HEK293 (cell line): ENCODE results near the gene CTSF.

ENCODE experiments used
- CTCF ChIA-PET: fragments of 350-600 bp; formaldehyde crosslinking; extraction: SDS; loops from one replicate; lab custom pipeline; 2021; ENCODE audit warnings: antibody characterized with exemption; lab: Yijun Ruan, JAX
- POLR2A ChIA-PET: fragments of 300-600 bp; formaldehyde crosslinking; extraction: SDS; loops from one replicate; lab custom pipeline; 2020; ENCODE audit warnings: antibody characterized with exemption, inconsistent platforms; lab: Yijun Ruan, JAX
- H3K27ac ChIP-seq: fragments of 200-500 bp; sonication (Bioruptor generic); 2 replicates; pipeline ENCODE4 v1.5.1; 2014; ENCODE audit warnings: low read depth, low read length, control low read depth, inconsistent platforms; ENCODE audit errors: extremely low read depth
- H3K36me3 ChIP-seq, 2 experiments: fragments of 200-500 bp in 1 of 2; sonication (Bioruptor generic) in 1 of 2; 1 replicate in 1 of 2; 2 replicates in 1 of 2; pipeline ENCODE4 v1.5.1; 2014 to 2017; ENCODE audit warnings: inconsistent platforms in 2 of 2, low read length in 2 of 2; ENCODE audit not compliant: control insufficient read depth in 2 of 2, insufficient read depth in 1 of 2
- H3K4me1 ChIP-seq: fragments of 200-500 bp; sonication (Bioruptor generic); 2 replicates; pipeline ENCODE4 v1.5.1; 2014; ENCODE audit warnings: mild to moderate bottlenecking, low read length, inconsistent platforms; ENCODE audit not compliant: control insufficient read depth, insufficient read depth
- H3K4me3 ChIP-seq: 2 replicates; pipeline ENCODE4 v1.5.1; 2011; ENCODE audit warnings: low read depth, mild to moderate bottlenecking, control low read depth, low read length, moderate library complexity
- H3K9me3 ChIP-seq: fragments of 200-500 bp; sonication (Bioruptor generic); 2 replicates; pipeline ENCODE4 v1.5.1; 2014; ENCODE audit warnings: low read depth, low read length, inconsistent platforms; ENCODE audit not compliant: control insufficient read depth, insufficient read depth
- BCL6B ChIP-seq: fragments of 450-650 bp; formaldehyde crosslinking; IDR thresholded peaks from 2 replicates; pipeline ENCODE4 v1.5.1; 2017; ENCODE audit warnings: missing biosample characterization, missing genetic modification characterization
- KLF16 ChIP-seq: fragments of 450-650 bp; formaldehyde crosslinking; IDR thresholded peaks from 2 replicates; pipeline ENCODE4 v1.5.1; 2017; ENCODE audit warnings: missing biosample characterization, missing genetic modification characterization
- SALL2 ChIP-seq: fragments of 450-650 bp; formaldehyde crosslinking; IDR thresholded peaks from 2 replicates; pipeline ENCODE4 v1.5.0; 2017; ENCODE audit warnings: missing biosample characterization, mild to moderate bottlenecking, missing genetic modification characterization, borderline replicate concordance
- SP3 ChIP-seq: fragments of 450-650 bp; formaldehyde crosslinking; IDR thresholded peaks from 2 replicates; pipeline ENCODE4 v1.5.1; 2016; ENCODE audit warnings: missing biosample characterization, missing genetic modification characterization
- SP7 ChIP-seq: fragments of 450-650 bp; formaldehyde crosslinking; IDR thresholded peaks from 2 replicates; pipeline ENCODE4 v1.5.1; 2016; ENCODE audit warnings: missing biosample characterization, missing genetic modification characterization
- ZBTB21 ChIP-seq: fragments of 450-650 bp; formaldehyde crosslinking; IDR thresholded peaks from 2 replicates; pipeline ENCODE4 v1.5.1; 2017; ENCODE audit warnings: missing biosample characterization, missing genetic modification characterization
- ZBTB8A ChIP-seq: fragments of 450-650 bp; formaldehyde crosslinking; IDR thresholded peaks from 2 replicates; pipeline ENCODE4 v1.5.1; 2016; ENCODE audit warnings: missing biosample characterization, missing genetic modification characterization
- ZNF138 ChIP-seq: fragments of 450-650 bp; formaldehyde crosslinking; IDR thresholded peaks from 2 replicates; pipeline ENCODE4 v1.5.1; 2016; ENCODE audit warnings: missing biosample characterization, missing genetic modification characterization, borderline replicate concordance
- ZNF146 ChIP-seq: fragments of 450-650 bp; formaldehyde crosslinking; IDR thresholded peaks from 2 replicates; pipeline ENCODE4 v1.5.1; 2016; ENCODE audit warnings: missing biosample characterization, missing genetic modification characterization
- ZNF18 ChIP-seq: fragments of 450-650 bp; formaldehyde crosslinking; IDR thresholded peaks from 2 replicates; pipeline ENCODE4 v1.5.1; 2016; ENCODE audit warnings: missing biosample characterization, missing genetic modification characterization
- ZNF302 ChIP-seq: fragments of 450-650 bp; formaldehyde crosslinking; IDR thresholded peaks from 2 replicates; pipeline ENCODE4 v1.5.1; 2016; ENCODE audit warnings: missing biosample characterization, missing genetic modification characterization, low read depth
- ZNF311 ChIP-seq: fragments of 450-650 bp; formaldehyde crosslinking; IDR thresholded peaks from 2 replicates; pipeline ENCODE4 v1.5.1; 2017; ENCODE audit warnings: missing biosample characterization, missing genetic modification characterization, borderline replicate concordance
- ZNF600 ChIP-seq: fragments of 450-650 bp; formaldehyde crosslinking; IDR thresholded peaks from 2 replicates; pipeline ENCODE4 v1.5.1; 2016; ENCODE audit warnings: missing biosample characterization, missing genetic modification characterization
- ZNF610 ChIP-seq: fragments of 450-650 bp; formaldehyde crosslinking; IDR thresholded peaks from 2 replicates; pipeline ENCODE4 v1.5.1; 2016; ENCODE audit warnings: missing biosample characterization, missing genetic modification characterization, borderline replicate concordance
- ZNF623 ChIP-seq: fragments of 450-650 bp; formaldehyde crosslinking; IDR thresholded peaks from 2 replicates; pipeline ENCODE4 v1.5.1; 2016; ENCODE audit warnings: missing biosample characterization, missing genetic modification characterization
- ZNF768 ChIP-seq: fragments of 450-650 bp; formaldehyde crosslinking; IDR thresholded peaks from 2 replicates; pipeline ENCODE4 v1.5.1; 2018; ENCODE audit warnings: missing biosample characterization, mild to moderate bottlenecking, missing genetic modification characterization
- ZNF830 ChIP-seq: fragments of 450-650 bp; IDR thresholded peaks from 2 replicates; pipeline ENCODE4 v1.5.0; 2018; ENCODE audit warnings: missing biosample characterization, missing genetic modification characterization, low read depth, mild to moderate bottlenecking, moderate library complexity
- TF ChIP-seq, protein P1 (sequence below): fragments of 450-650 bp; formaldehyde crosslinking; conservative IDR thresholded peaks from 2 replicates; pipeline ENCODE4 v1.5.1; 2016; ENCODE audit warnings: low read depth, missing biosample characterization, missing genetic modification characterization
- TF ChIP-seq, protein P2 (sequence below): fragments of 450-650 bp; formaldehyde crosslinking; IDR thresholded peaks from 2 replicates; pipeline ENCODE4 v1.5.1; 2016; ENCODE audit warnings: missing biosample characterization, missing genetic modification characterization, low read depth

The CTSF gene

GRCh38 chr11:66562907-66563583 is 5.4 kb downstream of the CTSF start:
- H3K4me1 ChIP-seq: no peaks in the 10 kb centered on the region
- ChIA-PET POLR2A (interaction anchor here (2.3 kb wide), 1 partner anchor 17 kb away, joined by 9 read pairs; the partner anchor contains the start of genes ACTN3 and ZDHHC24), CTCF (interaction anchor here (0.6 to 1.0 kb wide), 6 partner anchors 17 to 145 kb away, joined by 3 to 4 read pairs (median 4); partner anchors contain the start of gene ZDHHC24)
- no peak overlapping the region for H3K27ac ChIP-seq
- TF ChIP-seq, protein P1, sequence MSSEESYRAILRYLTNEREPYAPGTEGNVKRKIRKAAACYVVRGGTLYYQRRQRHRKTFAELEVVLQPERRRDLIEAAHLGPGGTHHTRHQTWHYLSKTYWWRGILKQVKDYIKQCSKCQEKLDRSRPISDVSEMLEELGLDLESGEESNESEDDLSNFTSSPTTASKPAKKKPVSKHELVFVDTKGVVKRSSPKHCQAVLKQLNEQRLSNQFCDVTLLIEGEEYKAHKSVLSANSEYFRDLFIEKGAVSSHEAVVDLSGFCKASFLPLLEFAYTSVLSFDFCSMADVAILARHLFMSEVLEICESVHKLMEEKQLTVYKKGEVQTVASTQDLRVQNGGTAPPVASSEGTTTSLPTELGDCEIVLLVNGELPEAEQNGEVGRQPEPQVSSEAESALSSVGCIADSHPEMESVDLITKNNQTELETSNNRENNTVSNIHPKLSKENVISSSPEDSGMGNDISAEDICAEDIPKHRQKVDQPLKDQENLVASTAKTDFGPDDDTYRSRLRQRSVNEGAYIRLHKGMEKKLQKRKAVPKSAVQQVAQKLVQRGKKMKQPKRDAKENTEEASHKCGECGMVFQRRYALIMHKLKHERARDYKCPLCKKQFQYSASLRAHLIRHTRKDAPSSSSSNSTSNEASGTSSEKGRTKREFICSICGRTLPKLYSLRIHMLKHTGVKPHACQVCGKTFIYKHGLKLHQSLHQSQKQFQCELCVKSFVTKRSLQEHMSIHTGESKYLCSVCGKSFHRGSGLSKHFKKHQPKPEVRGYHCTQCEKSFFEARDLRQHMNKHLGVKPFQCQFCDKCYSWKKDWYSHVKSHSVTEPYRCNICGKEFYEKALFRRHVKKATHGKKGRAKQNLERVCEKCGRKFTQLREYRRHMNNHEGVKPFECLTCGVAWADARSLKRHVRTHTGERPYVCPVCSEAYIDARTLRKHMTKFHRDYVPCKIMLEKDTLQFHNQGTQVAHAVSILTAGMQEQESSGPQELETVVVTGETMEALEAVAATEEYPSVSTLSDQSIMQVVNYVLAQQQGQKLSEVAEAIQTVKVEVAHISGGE (tag by site-specific recombination): no peak
- H3K4me3 ChIP-seq: no peak overlapping the region
- no peaks in the 10 kb centered on the region for H3K36me3 ChIP-seq
- no peaks in the 10 kb centered on the region for H3K9me3 ChIP-seq

- ChIA-PET CTCF (interaction anchor here (0.6 to 1.0 kb wide), 2 partner anchors 16 to 18 kb away, joined by 3 to 4 read pairs; partner anchors contain the start of gene ZDHHC24), POLR2A (interaction anchor here (2.3 kb wide), 1 partner anchor 16 kb away, joined by 9 read pairs; the partner anchor contains the start of genes ACTN3 and ZDHHC24)
- Histone ChIP-seq H3K9me3 (no peaks in the 10 kb centered on the region), H3K27ac (no peak overlapping the region), H3K4me3 (no peak overlapping the region), H3K36me3 (no peaks in the 10 kb centered on the region), H3K4me1 (no peaks in the 10 kb centered on the region)
- TF ChIP-seq SP7 (tag by site-specific recombination): no peak
- TF ChIP-seq ZBTB8A (tag by site-specific recombination): no peak
- no peak for TF ChIP-seq ZNF610 (tag by site-specific recombination)
- no peak for TF ChIP-seq ZNF623 (tag by site-specific recombination)
- no peak for TF ChIP-seq ZNF600 (tag by site-specific recombination)
- no peak for TF ChIP-seq ZNF830 (tag by site-specific recombination)
- no peak for TF ChIP-seq SP3 (tag by site-specific recombination)
- TF ChIP-seq ZNF311: no peak
- TF ChIP-seq ZNF146: no peak
- TF ChIP-seq ZBTB21 (tag by site-specific recombination): no peak
- no peak for TF ChIP-seq ZNF138
- TF ChIP-seq, protein P1 (tag by site-specific recombination): no peak
- no peak for TF ChIP-seq SALL2 (tag by site-specific recombination)
- TF ChIP-seq ZNF768 (tag by site-specific recombination): no peak
- no peak for TF ChIP-seq ZNF302 (tag by site-specific recombination)
- no peak for TF ChIP-seq KLF16 (tag by site-specific recombination)
- TF ChIP-seq, protein P2, sequence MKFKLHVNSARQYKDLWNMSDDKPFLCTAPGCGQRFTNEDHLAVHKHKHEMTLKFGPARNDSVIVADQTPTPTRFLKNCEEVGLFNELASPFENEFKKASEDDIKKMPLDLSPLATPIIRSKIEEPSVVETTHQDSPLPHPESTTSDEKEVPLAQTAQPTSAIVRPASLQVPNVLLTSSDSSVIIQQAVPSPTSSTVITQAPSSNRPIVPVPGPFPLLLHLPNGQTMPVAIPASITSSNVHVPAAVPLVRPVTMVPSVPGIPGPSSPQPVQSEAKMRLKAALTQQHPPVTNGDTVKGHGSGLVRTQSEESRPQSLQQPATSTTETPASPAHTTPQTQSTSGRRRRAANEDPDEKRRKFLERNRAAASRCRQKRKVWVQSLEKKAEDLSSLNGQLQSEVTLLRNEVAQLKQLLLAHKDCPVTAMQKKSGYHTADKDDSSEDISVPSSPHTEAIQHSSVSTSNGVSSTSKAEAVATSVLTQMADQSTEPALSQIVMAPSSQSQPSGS (tag by site-specific recombination): no peak
- TF ChIP-seq ZNF18 (tag by site-specific recombination): no peak
- TF ChIP-seq BCL6B: no peak
- TF ChIP-seq, all 188 proteins: peak for 0
Observed at GRCh38 chr11:66562275-66562674, 6.1 kb downstream of the CTSF start.
